Astrocyte of the cerebellum (primary cell): ENCODE results near the gene GADD45A.

Experiments used
- DNase-seq: peaks from one replicate; pipeline ENCODE4 v3.0.0-alpha.2; 2011; ENCODE audit warnings: low read depth
- H3K4me3 ChIP-seq: 2 replicates; pipeline ENCODE4 v1.5.1; 2011; ENCODE audit warnings: mild to moderate bottlenecking, low read depth, low read length, moderate library complexity
- CTCF ChIP-seq: IDR thresholded peaks from 2 replicates; pipeline ENCODE4 v1.5.1; 2012; ENCODE audit warnings: low read length, low read depth, moderate library complexity, mild to moderate bottlenecking; ENCODE audit errors: missing control alignments
- in situ Hi-C: cut with HindIII; loops from 2 replicates; pipeline ENCODE4 v1.10.0; 2017; ENCODE audit warnings: low sequenced_read_pairs

Gene GADD45A

GRCh38 chr1:67719329-67720196, 34.6 kb downstream of the GADD45A start:
- H3K4me3 ChIP-seq: no peak overlapping the region
- in situ Hi-C loops: no loop called here
- no peak for TF ChIP-seq CTCF
- no peak for DNase-seq

GRCh38 chr1:67721112-67721511, 36.1 kb downstream of the GADD45A start:
- in situ Hi-C loops: no loop called here
- TF ChIP-seq CTCF: no peak
- no peak overlapping the region for H3K4me3 ChIP-seq
- no peak for DNase-seq

GRCh38 chr1:67721650-67722291, 36.8 kb downstream of the GADD45A start:
- in situ Hi-C loops: no loop called here
- no peak for TF ChIP-seq CTCF

DNA sequence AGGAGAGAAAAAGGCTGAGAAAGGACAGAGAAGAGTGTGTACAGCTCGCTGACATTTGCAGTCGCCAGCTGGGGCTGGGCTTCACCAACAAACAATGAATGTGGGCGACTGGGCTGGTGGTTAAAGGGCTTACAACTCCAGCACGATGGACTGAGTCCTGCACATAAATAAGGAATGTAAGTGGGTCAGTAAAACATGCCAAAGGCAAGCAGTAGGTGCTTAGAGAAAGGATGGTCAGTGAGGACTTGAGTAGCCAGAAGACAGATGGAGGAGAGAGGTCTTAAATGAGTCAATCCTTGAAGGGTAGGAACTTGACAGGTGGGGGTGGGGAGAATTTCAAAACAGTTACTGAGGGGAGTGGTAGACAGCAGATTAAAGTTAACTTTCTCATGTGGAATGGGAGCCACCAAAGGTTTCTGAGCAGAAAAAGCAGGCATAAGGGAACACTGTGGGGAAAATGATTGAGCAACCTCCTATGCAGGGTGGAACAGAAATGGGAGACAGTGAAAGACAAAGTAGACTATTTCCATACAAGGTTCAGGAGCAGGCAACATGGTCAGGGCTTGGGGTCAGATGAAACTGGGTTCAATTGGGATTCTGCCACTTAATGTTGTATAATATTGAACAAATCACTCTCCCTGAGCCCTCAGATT, 37.4 kb downstream of the GADD45A start:
- no peak for DNase-seq
- in situ Hi-C loops: no loop called here
- no peak for TF ChIP-seq CTCF

More at GRCh38 chr1:67721650-67722291, 36.8 kb downstream of the GADD45A start:
- no peak for DNase-seq
- H3K4me3 ChIP-seq: no peak overlapping the region

DNA sequence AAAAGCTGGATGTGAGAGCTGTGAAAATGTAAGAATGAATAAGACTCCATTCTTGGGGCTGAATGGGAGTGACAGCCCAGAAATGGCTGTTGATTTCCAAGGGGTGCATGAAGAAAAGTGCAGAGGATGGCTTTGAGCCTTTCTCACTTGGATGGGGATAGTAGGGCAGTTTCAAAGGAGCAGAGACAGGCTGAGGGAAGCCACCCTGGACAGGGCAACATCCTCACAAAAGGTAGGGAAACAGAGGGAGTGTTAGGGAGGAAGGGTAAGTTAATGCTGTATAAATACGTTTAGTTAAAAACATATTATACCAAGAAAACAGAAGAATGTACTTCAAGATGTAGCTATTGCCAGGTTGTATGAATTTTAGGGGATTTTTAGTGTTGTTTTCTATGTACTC, 38.1 kb downstream of the GADD45A start:
- no peak for DNase-seq
- TF ChIP-seq CTCF: no peak
- in situ Hi-C loops: no loop called here
- no peak overlapping the region for H3K4me3 ChIP-seq

More for the DNA sequence above, 37.4 kb downstream of the GADD45A start:
- no peak overlapping the region for H3K4me3 ChIP-seq

GRCh38 chr1:67723620-67724019, 38.6 kb downstream of the GADD45A start:
- no peak for DNase-seq
- in situ Hi-C loops: no loop called here

More at GRCh38 chr1:67723620-67724019, 38.6 kb downstream of the GADD45A start:
- no peak overlapping the region for H3K4me3 ChIP-seq
- no peak for TF ChIP-seq CTCF
